ENCODE data around the gene KREMEN2.

Gene KREMEN2

GRCh38 chr16:2966043-2966807 is 2.1 kb downstream of the KREMEN2 start:
- DNase-seq, result no peak

DNA sequence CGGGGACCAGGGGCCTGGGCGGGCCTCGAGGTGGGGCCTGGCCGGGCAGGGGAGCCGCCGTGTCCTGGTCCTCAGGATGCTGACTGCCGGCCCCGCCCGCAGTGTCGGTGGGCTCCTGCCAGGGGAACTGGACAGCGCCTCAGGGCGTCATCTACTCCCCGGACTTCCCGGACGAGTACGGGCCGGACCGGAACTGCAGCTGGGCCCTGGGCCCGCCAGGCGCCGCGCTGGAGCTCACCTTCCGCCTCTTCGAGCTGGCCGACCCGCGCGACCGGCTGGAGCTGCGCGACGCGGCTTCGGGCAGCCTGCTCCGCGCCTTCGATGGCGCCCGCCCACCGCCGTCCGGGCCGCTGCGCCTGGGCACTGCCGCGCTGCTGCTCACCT is 2.7 kb downstream of the KREMEN2 start:
- DNase-seq, result no peak

DNA sequence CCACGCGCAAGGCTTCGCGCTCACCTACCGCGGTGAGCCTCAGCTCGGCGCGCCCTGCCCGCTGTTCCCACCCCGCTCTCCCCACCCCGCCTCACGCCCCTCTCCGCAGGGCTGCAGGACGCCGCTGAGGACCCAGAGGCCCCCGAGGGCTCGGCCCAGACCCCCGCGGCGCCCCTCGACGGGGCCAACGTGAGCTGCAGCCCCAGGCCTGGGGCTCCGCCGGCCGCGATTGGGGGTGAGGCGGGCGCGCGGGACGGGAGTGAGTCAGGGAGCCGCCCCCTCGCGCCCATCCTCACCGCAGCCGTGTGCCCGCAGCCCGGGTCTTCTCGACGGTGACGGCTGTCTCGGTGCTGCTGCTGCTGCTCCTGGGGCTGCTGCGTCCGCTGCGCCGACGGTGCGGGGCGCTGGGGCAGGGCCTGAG is 3.1 kb downstream of the KREMEN2 start:
- DNase-seq, result no peak

DNA sequence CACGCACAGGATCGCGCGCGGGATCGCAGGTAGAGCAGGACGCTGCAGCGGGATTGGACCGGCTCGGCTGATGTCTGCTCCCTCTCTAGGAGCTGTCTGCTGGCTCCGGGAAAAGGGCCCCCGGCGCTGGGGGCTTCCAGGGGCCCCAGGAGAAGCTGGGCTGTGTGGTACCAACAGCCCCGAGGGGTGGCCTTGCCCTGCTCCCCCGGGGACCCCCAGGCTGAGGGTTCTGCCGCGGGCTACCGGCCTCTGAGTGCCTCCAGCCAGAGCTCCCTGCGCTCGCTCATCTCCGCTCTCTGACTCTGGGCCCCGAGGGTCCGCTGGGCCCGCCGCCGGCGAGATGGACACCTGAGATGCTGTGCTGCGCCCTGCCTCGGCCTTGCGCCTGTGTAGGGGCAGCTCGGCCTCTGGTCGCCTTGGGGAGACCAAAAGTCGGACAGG is 3.7 kb downstream of the KREMEN2 start:
- no peak for DNase-seq

- DNase-seq, result no peak
These were observed 4.3 kb downstream of the KREMEN2 start for GRCh38 chr16:2968368-2968737.

DNA sequence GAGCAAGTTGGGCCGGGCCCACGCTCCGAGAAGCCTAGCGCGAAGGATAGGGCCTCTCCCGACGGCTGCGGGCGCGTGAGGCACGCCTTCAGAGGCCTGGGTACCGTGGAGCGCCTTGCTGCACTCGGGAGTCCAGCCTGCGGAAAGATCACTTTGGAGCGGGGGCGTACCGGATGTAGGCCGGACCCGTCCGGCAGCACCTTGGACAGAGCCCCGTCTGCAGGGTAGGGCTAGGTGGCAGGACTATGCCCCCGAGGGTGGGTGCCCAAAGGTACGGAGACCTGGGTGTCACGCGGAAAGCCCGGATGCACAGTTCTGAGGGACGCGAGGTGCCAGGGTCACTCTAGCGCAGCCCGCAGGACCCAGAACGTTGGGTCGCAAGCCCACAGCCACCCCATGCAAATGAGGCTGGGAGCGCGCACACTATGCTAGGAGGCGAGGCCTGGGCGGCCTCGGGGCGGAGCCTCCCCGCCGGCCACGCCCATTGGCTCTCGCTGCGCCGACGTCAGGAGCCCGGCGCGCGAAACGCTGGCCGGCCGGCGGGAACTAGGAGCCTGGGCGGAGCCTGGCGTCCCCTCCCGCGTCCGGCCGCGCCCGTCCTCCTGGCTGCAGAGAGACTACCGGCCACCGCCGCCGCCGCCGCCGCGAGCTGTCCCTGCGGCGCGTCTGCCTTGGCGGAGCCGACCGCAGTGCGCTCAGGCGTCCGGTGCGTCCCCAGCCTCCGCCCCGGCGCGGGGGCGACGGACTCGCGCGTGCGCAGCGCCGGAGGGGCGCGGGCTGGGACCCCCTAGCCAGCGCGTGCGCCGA is 4.9 kb downstream of the KREMEN2 start, which contains the start of gene PAQR4:
PAQR4 (plus strand) TSS at position 611 of the 807 bp plus-strand sequence. CDS start 327 bp downstream, outside the sequence.
- peak; percentile 60 to 90 (median 65) for DNase-seq

GRCh38 chr16:2969545-2970521 is 5.8 kb downstream of the KREMEN2 start:
- peak; percentile 43 to 86 (median 58) for DNase-seq

DNA sequence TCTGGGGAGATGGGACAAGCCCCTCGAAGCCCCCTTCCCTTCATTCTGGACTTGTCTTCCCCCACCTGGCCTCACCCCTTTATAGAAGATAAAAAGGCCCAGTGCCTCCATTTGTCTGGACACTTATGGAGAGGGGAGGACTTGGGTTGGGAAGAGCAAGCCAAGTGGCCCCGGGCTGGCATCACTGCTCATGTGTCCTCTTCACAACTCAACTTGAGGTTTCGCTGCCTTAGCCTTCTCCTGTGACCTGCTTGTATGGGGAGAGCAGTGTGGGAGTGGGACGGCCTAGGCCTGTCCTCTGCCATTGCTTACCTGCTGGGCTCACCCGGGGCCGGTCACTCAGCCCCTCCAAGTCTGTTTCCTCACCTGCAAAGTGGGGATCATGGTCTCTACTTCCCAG is 6.5 kb downstream of the KREMEN2 start:
- no peak for DNase-seq

- DNase-seq, result no peak
These were observed 7.3 kb downstream of the KREMEN2 start for GRCh38 chr16:2971134-2971984.

GRCh38 chr16:2971985-2972784 is 8.1 kb downstream of the KREMEN2 start:
- DNase-seq, result no peak

- DNase-seq, result no peak
These were observed 9.0 kb downstream of the KREMEN2 start for GRCh38 chr16:2973093-2973492.

DNA sequence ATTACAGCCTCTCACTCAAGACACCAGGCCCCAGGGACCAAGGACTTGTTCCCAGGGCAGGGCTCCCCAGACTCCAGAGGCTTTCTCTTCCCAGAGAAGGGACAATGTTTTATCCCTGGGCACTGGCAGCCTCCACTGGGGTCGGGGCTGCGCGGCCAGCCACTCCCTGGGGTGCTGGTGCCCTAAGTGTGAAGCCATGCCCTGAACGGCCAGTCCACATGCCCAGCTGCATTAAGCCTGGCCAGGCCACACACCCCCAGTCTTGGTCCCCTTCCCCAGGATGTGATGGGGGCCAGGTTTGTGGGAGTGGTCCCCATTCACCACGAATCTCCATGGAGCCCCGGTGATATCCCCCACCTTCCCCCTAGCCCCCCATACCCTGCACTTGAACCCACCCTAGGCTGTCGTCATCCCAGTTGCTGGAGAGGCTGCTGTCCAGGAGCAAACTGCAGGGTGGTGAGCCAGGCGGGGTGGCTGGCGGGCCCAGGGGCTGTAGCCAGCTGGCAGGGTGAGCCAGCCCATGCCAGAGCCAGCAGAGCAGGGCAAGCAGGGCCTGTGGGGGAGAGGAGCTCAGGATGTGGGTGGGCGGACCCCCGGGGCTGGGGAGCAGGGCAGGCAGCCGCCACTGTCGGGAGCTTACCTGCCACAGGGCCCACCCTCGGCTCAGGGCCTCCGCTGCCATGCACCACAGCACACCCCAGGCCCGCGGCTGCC is 9.7 kb downstream of the KREMEN2 start:
- no peak for DNase-seq

- no peak for DNase-seq
These were observed 10.4 kb downstream of the KREMEN2 start for GRCh38 chr16:2974319-2975056.

GRCh38 chr16:2975161-2975795 is 11.2 kb downstream of the KREMEN2 start:
- no peak for DNase-seq

DNA sequence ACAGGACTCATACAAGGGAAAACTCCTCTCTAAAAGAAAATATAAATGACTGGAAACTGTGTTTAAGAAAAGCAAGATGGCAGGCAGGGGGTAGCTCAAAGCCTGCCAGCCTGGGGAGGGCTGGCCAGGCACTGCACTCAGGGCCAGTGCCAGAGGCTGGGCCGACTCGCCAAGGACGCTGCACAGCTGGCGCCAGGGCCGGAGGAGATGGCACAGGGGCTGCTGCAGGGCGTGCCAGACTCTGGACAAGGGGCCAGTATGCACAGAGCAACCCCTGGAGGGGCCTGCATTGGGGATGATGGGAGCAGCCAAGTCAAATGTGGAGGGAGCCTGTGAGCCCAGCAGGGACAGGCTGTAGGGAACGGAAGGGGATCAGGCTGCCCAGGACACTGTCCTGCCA is 12.1 kb downstream of the KREMEN2 start:
- DNase-seq, result no peak

DNA sequence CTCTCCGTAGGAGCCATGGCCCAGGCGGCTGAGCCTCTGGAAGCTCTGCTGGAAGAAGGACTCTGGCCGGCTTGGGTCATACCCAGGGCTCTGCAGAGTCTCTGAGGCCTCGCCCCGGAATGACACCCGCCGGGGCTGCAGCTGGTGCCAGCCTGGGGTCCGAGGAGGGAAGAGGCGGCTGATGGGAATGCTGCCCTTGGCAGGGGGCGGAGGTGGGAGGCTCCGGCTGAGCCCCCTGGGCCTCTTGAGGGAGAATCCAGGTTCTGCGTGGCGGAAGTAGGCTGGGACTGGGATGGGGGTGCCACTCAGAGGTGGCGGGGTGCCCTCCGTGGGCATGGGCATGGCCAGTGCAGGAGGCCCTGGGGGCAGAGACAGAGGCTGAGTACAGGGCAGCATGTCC is 12.6 kb downstream of the KREMEN2 start:
- no peak for DNase-seq

DNA sequence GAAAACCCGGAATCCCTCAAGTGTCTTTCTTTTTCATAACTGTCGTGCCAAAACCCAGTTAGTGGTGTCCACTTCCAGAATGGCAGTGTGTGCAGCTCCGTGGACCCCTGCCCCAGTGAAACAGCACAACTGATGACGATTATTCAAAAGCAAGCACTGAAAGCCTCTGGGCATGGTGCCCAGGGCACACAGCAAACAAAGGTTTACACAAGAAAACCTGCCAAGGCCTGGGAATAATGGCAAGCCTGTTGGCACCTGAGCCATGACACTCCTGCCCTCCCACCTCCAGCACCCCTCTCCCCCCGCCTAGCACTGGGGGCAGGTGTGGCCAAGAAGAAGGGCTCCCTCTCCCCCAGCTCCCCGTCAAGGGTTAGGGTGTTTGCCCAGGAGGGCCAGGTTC is 13.4 kb downstream of the KREMEN2 start:
- DNase-seq, result no peak

DNA sequence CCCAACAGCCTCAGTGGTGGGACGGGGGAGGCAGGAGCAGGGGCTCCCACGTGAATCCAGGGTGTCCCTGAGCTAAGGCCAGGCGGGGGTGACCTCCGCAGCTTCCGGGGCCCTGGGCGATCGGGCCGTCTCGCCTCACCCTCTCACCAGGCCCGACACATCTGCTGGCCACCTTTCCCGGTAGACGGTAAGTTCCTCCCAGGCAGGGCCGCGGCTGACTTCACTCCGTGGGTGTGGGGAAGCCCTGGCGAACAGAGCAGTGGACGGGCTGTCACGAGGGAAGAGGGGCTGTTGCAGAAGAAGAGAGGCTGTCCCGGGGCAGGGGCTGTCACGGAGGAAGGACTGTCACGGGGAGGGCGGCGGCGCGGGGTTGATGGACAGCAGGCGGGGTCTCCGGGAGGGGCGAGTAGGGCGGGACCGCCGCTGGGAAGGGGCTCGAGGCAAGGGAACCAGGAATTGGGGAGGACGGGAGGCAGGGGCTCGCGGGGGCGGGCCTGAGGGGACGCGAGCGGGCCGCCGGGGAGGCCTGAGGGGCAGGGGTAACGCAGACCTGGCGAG is 15.7 kb downstream of the KREMEN2 start:
- no peak for DNase-seq
